ENCODE data around the gene ENGASE.

ENGASE gene

GRCh38 chr17:79039886-79040285 lies 34.7 kb upstream of the ENGASE start:
- DNase-seq (ENCODE audit: low read depth in 2 of 2): no peak

GRCh38 chr17:79041041-79041570 lies 33.5 kb upstream of the ENGASE start:
- no peak for DNase-seq (ENCODE audit: low read depth in 2 of 2)

- no peak for DNase-seq (ENCODE audit: low read depth in 2 of 2)
Measured at GRCh38 chr17:79041723-79042420, 32.8 kb upstream of the ENGASE start.

GRCh38 chr17:79042421-79043190 lies 32.0 kb upstream of the ENGASE start:
- peak; percentile 45 to 54 for DNase-seq (ENCODE audit: low read depth in 2 of 2)

GRCh38 chr17:79043191-79043930 lies 31.3 kb upstream of the ENGASE start:
- no peak for DNase-seq (ENCODE audit: low read depth in 2 of 2)

- no peak for DNase-seq (ENCODE audit: low read depth in 2 of 2)
Measured at GRCh38 chr17:79043931-79044320, 30.7 kb upstream of the ENGASE start.

- DNase-seq (ENCODE audit: low read depth in 2 of 2): no peak
Measured at GRCh38 chr17:79044462-79044861, 30.2 kb upstream of the ENGASE start.

GRCh38 chr17:79045001-79045729 lies 29.5 kb upstream of the ENGASE start:
- DNase-seq (ENCODE audit: low read depth in 2 of 2): no peak

GRCh38 chr17:79045842-79046196 lies 28.8 kb upstream of the ENGASE start:
- peak in 1 of 2 donors; percentile 23 for DNase-seq (ENCODE audit: low read depth in 2 of 2)

- DNase-seq (ENCODE audit: low read depth in 2 of 2): no peak
Measured at GRCh38 chr17:79046197-79046915, 28.3 kb upstream of the ENGASE start.

- no peak for DNase-seq (ENCODE audit: low read depth in 2 of 2)
Measured at GRCh38 chr17:79046916-79047280, 27.7 kb upstream of the ENGASE start.

GRCh38 chr17:79047291-79047920 lies 27.2 kb upstream of the ENGASE start:
- DNase-seq (ENCODE audit: low read depth in 2 of 2): no peak

- no peak for DNase-seq (ENCODE audit: low read depth in 2 of 2)
Measured at GRCh38 chr17:79047923-79048825, 26.4 kb upstream of the ENGASE start.

- no peak for DNase-seq (ENCODE audit: low read depth in 2 of 2)
Measured at GRCh38 chr17:79048826-79049755, 25.5 kb upstream of the ENGASE start.

GRCh38 chr17:79049821-79050220 lies 24.8 kb upstream of the ENGASE start:
- no peak for DNase-seq (ENCODE audit: low read depth in 2 of 2)

- DNase-seq (ENCODE audit: low read depth in 2 of 2): no peak
Measured at GRCh38 chr17:79050551-79050950, 24.1 kb upstream of the ENGASE start.

GRCh38 chr17:79051306-79051705 lies 23.3 kb upstream of the ENGASE start:
- DNase-seq (ENCODE audit: low read depth in 2 of 2): no peak

- DNase-seq (ENCODE audit: low read depth in 2 of 2): no peak
Measured at GRCh38 chr17:79052131-79052530, 22.5 kb upstream of the ENGASE start.

Data from activated CD8-positive, alpha-beta memory T cell treated with anti-CD3 and anti-CD28 coated beads for 4 hours (primary cell).